AG10803 (cell line): ENCODE data around the gene PRTFDC1.

Source experiments
- DNase-seq: peaks from one replicate; pipeline ENCODE4 v3.0.0; 2010; ENCODE audit warnings: low read depth
- H3K4me3 ChIP-seq: 2 replicates; pipeline ENCODE4 v1.5.1; 2011; ENCODE audit warnings: mild to moderate bottlenecking, low read length, control low read depth
- TF ChIP-seq, protein P1 (sequence below): conservative IDR thresholded peaks from 2 replicates; pipeline ENCODE4 v1.5.1; 2011; ENCODE audit warnings: mild to moderate bottlenecking, low read length, control low read depth, inconsistent platforms

PRTFDC1 gene

DNA sequence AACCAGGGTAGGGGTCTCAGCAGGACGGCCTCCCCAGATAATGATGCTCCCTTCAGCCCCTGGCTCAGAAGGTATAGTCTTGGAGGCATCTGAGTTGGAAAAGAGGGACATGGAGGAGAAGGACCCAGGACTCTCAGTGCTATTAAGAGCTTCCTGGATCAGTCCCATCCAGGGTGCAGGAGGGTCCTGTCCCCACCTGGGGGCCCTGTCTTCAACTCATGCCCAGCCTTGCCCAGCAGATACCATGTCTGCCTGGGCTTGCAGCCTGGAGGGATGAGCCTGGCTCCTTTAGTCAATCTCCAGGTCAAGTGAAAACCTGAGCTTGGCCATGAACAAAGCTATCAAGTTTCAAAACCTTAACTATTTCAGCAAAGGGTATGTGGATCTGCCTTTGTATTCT is 67.6 kb downstream of the PRTFDC1 start:
- DNase-seq, result no peak
- TF ChIP-seq, protein P1, sequence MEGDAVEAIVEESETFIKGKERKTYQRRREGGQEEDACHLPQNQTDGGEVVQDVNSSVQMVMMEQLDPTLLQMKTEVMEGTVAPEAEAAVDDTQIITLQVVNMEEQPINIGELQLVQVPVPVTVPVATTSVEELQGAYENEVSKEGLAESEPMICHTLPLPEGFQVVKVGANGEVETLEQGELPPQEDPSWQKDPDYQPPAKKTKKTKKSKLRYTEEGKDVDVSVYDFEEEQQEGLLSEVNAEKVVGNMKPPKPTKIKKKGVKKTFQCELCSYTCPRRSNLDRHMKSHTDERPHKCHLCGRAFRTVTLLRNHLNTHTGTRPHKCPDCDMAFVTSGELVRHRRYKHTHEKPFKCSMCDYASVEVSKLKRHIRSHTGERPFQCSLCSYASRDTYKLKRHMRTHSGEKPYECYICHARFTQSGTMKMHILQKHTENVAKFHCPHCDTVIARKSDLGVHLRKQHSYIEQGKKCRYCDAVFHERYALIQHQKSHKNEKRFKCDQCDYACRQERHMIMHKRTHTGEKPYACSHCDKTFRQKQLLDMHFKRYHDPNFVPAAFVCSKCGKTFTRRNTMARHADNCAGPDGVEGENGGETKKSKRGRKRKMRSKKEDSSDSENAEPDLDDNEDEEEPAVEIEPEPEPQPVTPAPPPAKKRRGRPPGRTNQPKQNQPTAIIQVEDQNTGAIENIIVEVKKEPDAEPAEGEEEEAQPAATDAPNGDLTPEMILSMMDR, result no peak
- H3K4me3 ChIP-seq, result no peak overlapping the region

DNA sequence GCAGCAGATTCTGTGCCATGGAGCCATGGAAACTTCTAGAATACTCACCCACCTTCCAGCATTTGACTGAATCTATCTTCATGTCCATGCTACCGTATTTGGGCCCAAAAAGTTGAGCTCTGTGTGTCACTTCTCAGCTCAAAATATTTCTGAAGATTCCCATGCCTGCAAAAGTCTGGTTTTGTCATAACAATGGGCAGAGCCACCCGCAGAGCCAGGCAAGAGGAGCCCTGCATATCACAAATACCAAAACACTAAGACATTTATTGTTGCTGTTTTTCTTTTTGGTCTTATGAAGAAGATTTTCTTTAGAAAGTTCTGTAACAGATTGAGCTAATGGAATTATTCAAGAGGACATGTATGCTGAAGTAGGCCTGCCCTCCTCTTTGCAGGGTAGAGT is 68.1 kb downstream of the PRTFDC1 start:
- peak; percentile 44 for DNase-seq
- H3K4me3 ChIP-seq, result no peak overlapping the region
- TF ChIP-seq, protein P1, result no peak

DNA sequence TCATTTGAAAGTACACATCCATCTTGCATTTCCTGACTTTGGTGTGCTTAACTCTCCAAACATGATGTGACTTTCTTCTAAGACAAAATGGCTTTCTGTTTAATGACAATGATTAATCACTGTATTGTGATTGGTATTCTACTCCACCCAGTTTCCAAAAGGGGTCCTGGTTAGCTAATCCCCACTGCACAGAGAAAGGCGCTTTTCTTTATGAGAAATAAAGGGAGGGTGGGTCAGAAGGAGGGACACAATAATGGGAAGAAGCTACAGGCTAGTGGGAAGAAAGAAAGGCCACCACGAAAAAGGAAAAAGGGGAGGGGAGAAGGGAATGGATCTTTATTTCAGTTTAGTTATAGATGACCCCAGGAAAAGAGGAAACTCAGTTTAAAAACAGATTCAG is 69.2 kb downstream of the PRTFDC1 start:
- TF ChIP-seq, protein P1, result no peak
- H3K4me3 ChIP-seq, result no peak overlapping the region
- DNase-seq, result no peak

DNA sequence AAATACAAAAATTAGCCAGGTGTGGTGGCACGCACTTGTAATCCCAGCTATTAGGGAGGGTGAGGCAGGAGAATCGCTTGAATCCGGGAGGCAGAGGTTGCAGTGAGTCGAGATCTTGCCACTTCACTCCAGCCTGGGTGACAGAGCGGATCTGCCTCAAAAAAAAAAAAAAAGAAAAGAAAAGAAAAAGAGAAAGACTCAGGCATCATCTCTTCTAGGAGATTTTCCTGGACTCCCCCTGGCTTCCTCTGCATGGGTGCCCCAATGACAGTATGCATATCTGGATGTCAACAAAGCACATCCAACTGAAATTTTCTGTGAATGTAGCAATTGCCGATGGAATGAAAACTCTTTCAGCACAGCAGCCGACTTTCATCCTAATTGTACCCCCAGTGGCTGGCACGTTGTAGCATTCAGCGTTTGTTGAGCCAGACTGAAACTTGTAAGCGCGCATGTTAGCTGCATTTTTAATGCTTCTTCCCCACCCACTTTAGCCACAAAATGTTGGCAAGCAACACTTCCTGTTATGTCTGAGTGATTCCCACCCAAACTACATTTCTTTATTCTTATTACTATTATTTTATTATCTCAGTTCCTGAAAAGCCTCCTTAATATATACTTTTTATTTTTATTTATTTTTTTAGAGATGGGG is 70.2 kb downstream of the PRTFDC1 start:
- TF ChIP-seq, protein P1, result peak; percentile 37
- H3K4me3 ChIP-seq, result no peak overlapping the region
- DNase-seq, result peak; percentile 81

DNA sequence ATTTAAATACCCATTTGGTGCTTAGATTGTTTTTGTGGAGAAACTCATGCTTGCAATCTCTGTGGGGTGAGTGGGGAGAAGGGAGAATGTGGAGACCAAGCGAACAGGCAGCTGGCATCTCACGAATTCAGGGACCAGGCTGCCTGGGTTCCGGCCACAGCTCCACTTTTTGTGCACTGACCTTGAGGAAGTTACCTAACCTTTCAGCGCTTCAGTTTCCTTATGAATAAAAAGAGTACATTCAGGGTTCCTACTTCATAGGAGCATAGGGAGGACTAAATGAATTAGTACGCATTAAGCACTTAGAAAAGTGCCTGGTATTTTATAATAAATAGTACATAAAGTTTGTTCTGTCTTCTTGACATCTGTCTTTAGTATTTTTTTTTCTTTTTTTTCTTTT is 72.5 kb downstream of the PRTFDC1 start:
- TF ChIP-seq, protein P1, result no peak
- no peak overlapping the region for H3K4me3 ChIP-seq
- no peak for DNase-seq

DNA sequence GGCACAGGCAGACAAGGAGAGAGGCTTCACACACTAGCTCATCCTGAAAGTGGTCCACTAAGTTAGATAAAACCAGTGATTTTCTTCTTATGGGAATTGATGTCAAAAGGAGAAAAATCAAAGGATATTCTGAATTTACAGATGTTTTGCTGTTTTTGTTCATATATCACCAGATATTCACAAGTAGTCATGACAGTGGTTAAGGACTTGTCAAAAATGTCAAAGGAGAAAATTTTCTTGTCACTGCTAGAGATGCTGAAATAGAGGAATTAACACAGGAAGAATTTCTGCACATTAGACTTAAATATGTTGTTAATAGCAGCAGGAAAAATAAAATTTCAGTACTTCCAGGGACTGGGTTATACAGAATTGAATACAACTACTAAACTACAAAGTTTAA is 78.3 kb downstream of the PRTFDC1 start:
- DNase-seq, result no peak
- no peak overlapping the region for H3K4me3 ChIP-seq
- TF ChIP-seq, protein P1, result no peak

DNA sequence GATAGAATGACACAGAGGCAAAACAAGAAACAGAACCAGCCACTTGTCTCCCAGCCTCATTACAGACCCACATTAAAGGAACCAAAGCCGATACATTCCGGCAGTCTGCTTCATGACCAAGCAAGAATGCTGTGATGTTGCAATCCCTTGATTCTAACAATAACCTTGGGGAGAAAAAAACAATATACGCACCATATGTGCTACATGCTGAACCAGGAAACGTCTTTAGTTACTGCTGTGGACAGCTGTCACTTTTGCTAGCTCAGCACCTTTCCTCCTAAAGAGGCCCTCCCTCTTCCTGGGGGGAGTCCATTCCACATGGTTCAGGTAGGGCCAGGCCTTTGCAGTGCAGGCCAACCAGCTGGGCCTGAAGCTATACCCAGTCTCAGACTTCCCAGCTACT is 79.1 kb downstream of the PRTFDC1 start:
- TF ChIP-seq, protein P1, result no peak
- peak; percentile 99 for DNase-seq
- H3K4me3 ChIP-seq, result no peak overlapping the region
